Esophagus muscularis mucosa (tissue), 4 donors: Measurements from ENCODE around the gene EVPL. TPM values are rescaled to one million over a fixed set of nuclear protein-coding genes. Genes with fewer than 3 reads are reported as not detected.

Experiments used
- DNase-seq: peaks from one replicate; pipeline ENCODE4 v3.0.0-alpha.2; 2017; ENCODE audit errors: extremely low spot score
- H3K27ac ChIP-seq, 4 donors: fragments of 200-600 bp; sonication (generic); replicated peaks in 1 of 4; 1 replicate in 3 of 4; 2 replicates in 1 of 4; pipeline ENCODE4 v1.5.1; 2016 to 2019; ENCODE audit warnings: mild to moderate bottlenecking in 1 of 4
- H3K27me3 ChIP-seq, 4 donors: fragments of 200-600 bp; sonication (generic); one replicate each; pipeline versions ENCODE4 v1.5.1 to v1.6.0; 2016 to 2019
- H3K36me3 ChIP-seq, 4 donors: fragments of 200-600 bp; sonication (generic); one replicate each; pipeline ENCODE4 v1.5.1; 2016 to 2019
- H3K4me1 ChIP-seq, 4 donors: fragments of 200-600 bp; sonication (generic); one replicate each; pipeline ENCODE4 v1.5.1; 2016 to 2019
- H3K4me3 ChIP-seq, 4 donors: fragments of 200-600 bp; sonication (generic); 1 replicate in 2 of 4; 2 replicates in 2 of 4; pipeline ENCODE4 v1.5.1; 2016 to 2019; ENCODE audit warnings: mild to moderate bottlenecking in 4 of 4, moderate library complexity in 1 of 4
- H3K9me3 ChIP-seq, 4 donors: fragments of 200-600 bp; sonication (generic); 1 replicate in 3 of 4; 2 replicates in 1 of 4; pipeline ENCODE4 v1.5.1; 2016 to 2019
- EP300 ChIP-seq: sonication (generic); formaldehyde crosslinking; IDR thresholded peaks from one replicate; pipeline ENCODE4 v1.6.1; 2017; ENCODE audit warnings: antibody characterized with exemption
- POLR2A ChIP-seq: fragments of 450-650 bp; IDR thresholded peaks from one replicate; pipeline ENCODE4 v1.6.1; 2017; ENCODE audit warnings: antibody characterized with exemption, moderate library complexity, mild to moderate bottlenecking, low read depth
- POLR2AphosphoS5 ChIP-seq, 2 donors: sonication (generic); formaldehyde crosslinking; IDR thresholded peaks; one replicate each; pipeline ENCODE4 v1.6.1; 2017; ENCODE audit warnings: antibody characterized with exemption in 2 of 2
- WGBS: methylation state at CpG from one replicate; pipeline ENCODE4 v1.1.5; 2018; 5-methylcytosine and 5-hydroxymethylcytosine counted together
- intact Hi-C: fragments of 100-400 bp; cut with DNase I; formaldehyde crosslinking; loops from one replicate; pipeline ENCODE4 v1.15.1; 2023
- total RNA-seq, 4 donors: library from RNA; depleted of rRNA; stranded (reverse); fragments of >200 nt; gene quantifications; one replicate each; pipeline versions ENCODE4 v1.1.0 to v1.2.1, GENCODE V29; 2016
- TF ChIP-seq, protein P1 (sequence below), 3 experiments: fragments of 200-600 bp in 2 of 3; fragments of 450-650 bp in 1 of 3; sonication (generic) in 2 of 3; IDR thresholded peaks; one replicate each; pipeline ENCODE4 v1.5.1; 2017 to 2019; ENCODE audit warnings: antibody characterized with exemption in 3 of 3, mild to moderate bottlenecking in 2 of 3, moderate library complexity in 1 of 3

EVPL gene
- total RNA-seq, 4 donors from 2014 or later, result 0.19 to 2.1 (median 1.1) TPM

DNA sequence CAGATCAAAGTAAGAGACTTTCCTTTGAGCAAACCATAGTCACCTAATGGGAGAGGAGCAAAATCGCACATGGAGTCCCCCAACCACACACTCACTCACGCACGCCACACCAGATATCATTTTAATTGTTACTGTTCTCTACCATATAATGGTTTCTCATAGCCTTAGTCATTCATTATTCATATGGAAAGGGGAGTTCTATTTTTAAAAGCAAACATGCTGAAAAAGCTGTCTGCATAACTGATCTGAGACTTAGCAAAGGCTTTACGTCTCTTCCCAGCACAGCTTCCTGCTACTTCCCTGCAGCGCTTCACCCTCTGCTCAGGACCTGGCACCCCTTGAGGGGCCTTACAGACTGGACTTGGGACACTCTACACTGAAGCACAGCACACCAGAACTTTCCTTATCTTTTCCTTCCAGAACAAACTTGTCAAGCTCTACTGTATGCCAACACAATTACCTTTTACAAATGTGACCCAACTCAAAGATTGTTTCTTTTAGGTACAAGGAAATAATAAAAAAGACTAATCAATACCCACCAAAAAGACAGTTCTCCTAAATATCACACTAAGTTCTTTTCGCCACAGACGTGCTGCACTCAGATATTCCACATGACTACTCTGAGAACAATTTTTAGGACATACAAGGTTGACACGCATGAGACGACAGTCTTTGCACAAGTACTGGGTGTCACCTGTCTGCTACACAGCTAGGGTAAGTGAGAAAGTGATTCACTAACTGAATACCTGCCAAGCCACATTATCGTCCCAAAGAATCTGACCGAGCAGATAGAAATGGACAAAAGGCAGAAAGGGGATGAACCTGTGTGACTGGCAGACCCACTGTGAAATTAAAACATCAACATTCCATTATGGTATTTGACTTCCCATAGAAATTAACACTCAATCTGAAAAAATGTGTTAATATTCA is 23.7 kb upstream of the EVPL start:
- Histone ChIP-seq H3K27me3 (no peaks in the 10 kb centered on the region), H3K4me3 (no peak overlapping the region), H3K27ac (no peak overlapping the region), H3K9me3 (no peaks in the 10 kb centered on the region), H3K36me3 (peaks cover 67 to 100% (median 89%) of the 10 kb centered on the region in 4 donors), H3K4me1 (no peaks in the 10 kb centered on the region)
- WGBS, result 89% methylated on average over 11 of the region's 11 CpGs
- no peak for DNase-seq
- intact Hi-C loops, result no loop called here
- TF ChIP-seq POLR2A (no peak), POLR2AphosphoS5 (IDR thresholded peaks at IDR 0.05) (no peak), EP300 (no peak)
- TF ChIP-seq, protein P1, sequence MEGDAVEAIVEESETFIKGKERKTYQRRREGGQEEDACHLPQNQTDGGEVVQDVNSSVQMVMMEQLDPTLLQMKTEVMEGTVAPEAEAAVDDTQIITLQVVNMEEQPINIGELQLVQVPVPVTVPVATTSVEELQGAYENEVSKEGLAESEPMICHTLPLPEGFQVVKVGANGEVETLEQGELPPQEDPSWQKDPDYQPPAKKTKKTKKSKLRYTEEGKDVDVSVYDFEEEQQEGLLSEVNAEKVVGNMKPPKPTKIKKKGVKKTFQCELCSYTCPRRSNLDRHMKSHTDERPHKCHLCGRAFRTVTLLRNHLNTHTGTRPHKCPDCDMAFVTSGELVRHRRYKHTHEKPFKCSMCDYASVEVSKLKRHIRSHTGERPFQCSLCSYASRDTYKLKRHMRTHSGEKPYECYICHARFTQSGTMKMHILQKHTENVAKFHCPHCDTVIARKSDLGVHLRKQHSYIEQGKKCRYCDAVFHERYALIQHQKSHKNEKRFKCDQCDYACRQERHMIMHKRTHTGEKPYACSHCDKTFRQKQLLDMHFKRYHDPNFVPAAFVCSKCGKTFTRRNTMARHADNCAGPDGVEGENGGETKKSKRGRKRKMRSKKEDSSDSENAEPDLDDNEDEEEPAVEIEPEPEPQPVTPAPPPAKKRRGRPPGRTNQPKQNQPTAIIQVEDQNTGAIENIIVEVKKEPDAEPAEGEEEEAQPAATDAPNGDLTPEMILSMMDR (IDR thresholded peaks at IDR 0.05), result no peak

DNA sequence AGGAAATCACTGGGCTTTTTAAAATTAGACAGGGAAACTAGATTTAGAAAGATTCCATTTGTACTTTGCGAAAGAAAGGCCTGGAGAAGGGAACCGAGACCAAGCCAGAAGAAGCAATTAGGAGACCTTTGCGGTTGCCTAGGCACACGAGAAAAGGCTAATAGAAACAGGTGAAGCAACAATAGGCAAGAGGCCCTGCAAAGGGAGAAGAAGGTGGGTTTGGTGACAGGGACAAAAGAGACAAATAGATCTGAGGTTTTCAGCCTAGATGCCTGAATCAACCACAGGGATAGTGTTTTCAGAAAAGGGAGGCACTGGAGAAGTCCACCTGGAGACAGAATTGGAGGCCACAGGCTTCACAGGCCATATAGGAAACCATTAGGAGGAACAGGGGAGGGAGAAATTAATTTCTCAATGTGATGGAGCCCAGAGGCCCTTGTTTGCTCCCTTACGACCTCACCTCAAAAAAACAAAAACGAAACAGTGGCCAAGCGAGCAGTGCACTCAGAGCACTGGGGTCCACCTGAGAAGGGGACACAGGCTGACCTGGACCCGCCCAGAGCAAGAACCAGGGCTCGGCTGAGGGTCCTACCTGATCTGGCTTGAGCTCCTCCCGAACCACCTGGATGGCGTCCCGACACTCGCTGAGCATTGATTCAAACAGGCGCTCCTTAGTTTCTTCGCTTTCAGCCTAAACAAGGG is 22.9 kb upstream of the EVPL start:
- no peaks in the 10 kb centered on the region for H3K4me1 ChIP-seq
- no peak overlapping the region for H3K4me3 ChIP-seq
- no peaks in the 10 kb centered on the region for H3K27me3 ChIP-seq
- H3K27ac ChIP-seq, result no peak overlapping the region
- TF ChIP-seq POLR2A, result no peak
- TF ChIP-seq POLR2AphosphoS5 (IDR thresholded peaks at IDR 0.05), result no peak
- no peak for TF ChIP-seq EP300
- TF ChIP-seq, protein P1 (IDR thresholded peaks at IDR 0.05), result no peak
- H3K9me3 ChIP-seq, result no peaks in the 10 kb centered on the region
- 87% methylated on average over 10 of the region's 15 CpGs for WGBS
- intact Hi-C loops, result no loop called here
- DNase-seq, result no peak
- H3K36me3 ChIP-seq, result peaks cover 67 to 100% (median 89%) of the 10 kb centered on the region in 4 donors

DNA sequence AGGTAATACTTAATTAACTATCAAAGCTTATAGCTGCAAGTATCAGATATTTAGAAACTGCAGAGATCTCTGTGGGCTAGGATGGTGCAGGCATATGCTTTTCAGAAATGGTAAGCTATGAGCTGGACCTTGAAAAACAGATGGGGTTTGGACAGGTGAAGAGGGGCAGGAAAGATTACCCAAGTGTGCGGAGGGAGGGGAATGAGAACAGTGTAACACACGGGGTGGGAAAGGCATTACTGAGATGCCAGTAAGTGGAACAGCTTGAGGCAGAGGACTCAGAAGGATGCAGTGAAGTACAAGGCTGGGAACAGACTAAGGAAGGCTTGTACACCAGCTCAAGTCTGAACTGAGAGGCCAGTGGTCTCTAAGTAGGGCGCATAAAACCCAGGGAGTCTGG is 22.1 kb upstream of the EVPL start:
- H3K27ac ChIP-seq, result no peak overlapping the region
- H3K9me3 ChIP-seq, result no peaks in the 10 kb centered on the region
- DNase-seq, result no peak
- no peaks in the 10 kb centered on the region for H3K27me3 ChIP-seq
- no peak overlapping the region for H3K4me3 ChIP-seq
- intact Hi-C loops, result no loop called here
- H3K4me1 ChIP-seq, result no peaks in the 10 kb centered on the region
- TF ChIP-seq POLR2AphosphoS5 (IDR thresholded peaks at IDR 0.05) (no peak), EP300 (no peak), POLR2A (no peak)
- TF ChIP-seq, protein P1 (IDR thresholded peaks at IDR 0.05), result no peak
- 76% methylated on average over 3 of the region's 3 CpGs for WGBS
- peaks cover 72 to 100% (median 89%) of the 10 kb centered on the region in 4 donors for H3K36me3 ChIP-seq

DNA sequence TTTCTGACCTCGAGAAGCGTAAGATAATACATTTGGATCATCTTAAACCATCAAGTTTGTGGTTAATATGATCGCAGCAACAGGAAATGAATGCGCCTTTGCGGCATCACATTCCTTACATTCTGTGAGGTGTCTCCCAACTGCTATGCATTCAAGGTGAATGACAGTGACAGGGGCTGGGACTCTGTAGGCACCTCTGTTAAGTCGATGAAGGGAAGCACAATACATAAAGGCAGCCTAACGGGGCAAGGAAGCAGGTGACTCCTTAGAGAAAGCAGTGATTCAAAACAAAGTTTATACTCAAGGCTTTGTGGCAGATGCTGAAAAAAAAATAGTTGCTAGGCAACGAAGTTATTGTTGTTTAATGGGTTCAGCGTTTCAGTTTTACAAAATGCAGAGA is 21.6 kb upstream of the EVPL start:
- TF ChIP-seq POLR2A (no peak), POLR2AphosphoS5 (IDR thresholded peaks at IDR 0.05) (no peak), EP300 (no peak)
- TF ChIP-seq, protein P1 (IDR thresholded peaks at IDR 0.05), result no peak
- DNase-seq, result no peak
- H3K27ac ChIP-seq, result no peak overlapping the region
- peaks cover 78 to 100% (median 90%) of the 10 kb centered on the region in 4 donors for H3K36me3 ChIP-seq
- H3K27me3 ChIP-seq, result no peaks in the 10 kb centered on the region
- H3K4me1 ChIP-seq, result no peaks in the 10 kb centered on the region
- no peak overlapping the region for H3K4me3 ChIP-seq
- intact Hi-C loops, result no loop called here
- no peaks in the 10 kb centered on the region for H3K9me3 ChIP-seq
- WGBS, result 82% methylated on average over 9 of the region's 9 CpGs
